ENCODE measurements around the gene NIPAL3. TPM values are rescaled to one million over a fixed set of nuclear protein-coding genes. Genes with fewer than 3 reads are reported as not detected.
A peak's percentile ranks its signal among the peaks of the same experiment; 100 is the strongest.
"Not testable (repeated sequence)": the region's sequence is repeated elsewhere in the genome, so short reads cannot be mapped to it uniquely, and the experiment has no call there.

The NIPAL3 gene
- total and polyA plus RNA-seq, 2 donors: 9.2 to 17.1 TPM

DNA sequence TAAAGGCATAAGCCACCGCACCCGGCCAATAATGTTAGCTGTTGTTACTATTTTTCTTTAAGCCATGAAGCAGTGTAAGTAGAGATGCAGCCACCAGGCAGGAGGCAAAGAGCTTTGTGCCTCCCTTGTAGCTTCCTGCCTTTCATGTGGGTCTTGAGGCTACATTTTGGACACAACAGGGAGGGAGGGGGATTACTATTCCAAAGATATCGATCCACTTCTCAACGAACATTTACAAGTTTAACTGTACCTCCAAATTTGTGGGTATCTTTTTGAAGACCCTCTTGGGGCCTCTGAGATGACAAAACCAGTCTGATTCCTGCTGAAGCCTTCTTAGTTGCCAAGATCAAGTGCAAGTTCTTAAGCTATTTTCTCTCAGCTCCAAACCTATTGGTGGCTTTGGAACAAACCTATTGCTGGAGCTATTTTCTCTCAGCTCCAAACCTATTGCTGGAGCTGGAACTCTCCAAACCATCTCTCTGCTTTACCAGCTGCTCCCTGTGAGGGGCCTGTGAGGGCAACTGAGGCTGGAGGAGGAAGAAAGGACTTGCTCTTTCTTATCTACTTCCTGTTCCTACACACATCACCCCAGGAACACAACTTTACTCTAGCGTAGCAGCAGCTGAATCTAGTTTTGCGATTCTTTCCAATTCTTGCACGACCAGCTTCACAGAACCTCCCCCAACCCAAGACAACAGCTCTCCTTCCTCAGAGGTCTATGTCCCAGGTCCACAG, 70.9 kb downstream of the NIPAL3 start:
- H3K36me3 ChIP-seq (ENCODE audit: control insufficient read depth in 2 of 2, insufficient read depth in 2 of 2, low read length in 1 of 2): no peaks in the 10 kb centered on the region
- peak; percentile 42 to 88 (median 66) for DNase-seq (ENCODE audit: low read depth in 6 of 9, low spot score in 9 of 9)
- peak overlapping the region; percentile 7 to 12 for H3K4me3 ChIP-seq (ENCODE audit: low read length in 2 of 2)
- H3K4me1 ChIP-seq (ENCODE audit: control insufficient read depth in 2 of 2, insufficient read depth in 2 of 2, low read length in 2 of 2): peaks cover 35 to 69% of the 10 kb centered on the region in 2 donors
- WGBS: 13% methylated on average over 7 of the region's 7 CpGs
- H3K9me3 ChIP-seq (ENCODE audit: control insufficient read depth in 2 of 2, insufficient read depth in 1 of 2, low read length in 1 of 2): peaks cover 0 to 28% of the 10 kb centered on the region in 2 donors
- no peaks in the 10 kb centered on the region for H3K27me3 ChIP-seq (ENCODE audit: control insufficient read depth in 2 of 2, insufficient read depth in 1 of 2, low read length in 1 of 2)
- peak overlapping the region; percentile 93 to 95 for H3K27ac ChIP-seq (ENCODE audit: low read depth in 1 of 2, low read length in 1 of 2)

DNA sequence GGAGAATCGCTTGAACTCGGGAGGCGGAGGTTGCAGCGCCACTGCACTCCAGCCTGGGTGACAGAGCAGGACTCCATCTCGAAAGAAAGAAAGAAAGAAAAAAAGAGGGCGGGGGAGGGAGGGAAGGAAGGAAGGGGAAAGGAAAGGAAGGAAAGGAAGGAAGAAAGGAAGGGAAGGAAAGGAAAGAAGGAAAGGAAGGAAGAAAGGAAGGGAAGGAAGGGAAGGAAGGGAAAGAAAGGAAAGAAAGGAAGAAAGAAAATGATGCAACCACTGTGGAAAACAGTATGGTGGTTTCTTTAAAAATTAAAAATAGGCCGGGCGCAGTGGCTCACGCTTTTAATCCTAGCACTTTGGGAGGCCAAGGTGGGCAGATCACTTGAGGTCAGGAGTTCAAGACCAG, 71.9 kb downstream of the NIPAL3 start:
- 93% methylated on average over 9 of the region's 9 CpGs for WGBS
- Histone ChIP-seq H3K27me3 (ENCODE audit: control insufficient read depth in 2 of 2, insufficient read depth in 1 of 2, low read length in 1 of 2) (no peaks in the 10 kb centered on the region), H3K36me3 (ENCODE audit: control insufficient read depth in 2 of 2, insufficient read depth in 2 of 2, low read length in 1 of 2) (no peaks in the 10 kb centered on the region), H3K9me3 (ENCODE audit: control insufficient read depth in 2 of 2, insufficient read depth in 1 of 2, low read length in 1 of 2) (peaks cover 0 to 21% of the 10 kb centered on the region in 2 donors), H3K4me1 (ENCODE audit: control insufficient read depth in 2 of 2, insufficient read depth in 2 of 2, low read length in 2 of 2) (peaks cover 34 to 65% of the 10 kb centered on the region in 2 donors), H3K4me3 (ENCODE audit: low read length in 2 of 2) (no peak overlapping the region), H3K27ac (ENCODE audit: low read depth in 1 of 2, low read length in 1 of 2) (peak overlapping the region in 1 of 2 donors; percentile 26)
- no peak for DNase-seq (ENCODE audit: low read depth in 6 of 9, low spot score in 9 of 9)

DNA sequence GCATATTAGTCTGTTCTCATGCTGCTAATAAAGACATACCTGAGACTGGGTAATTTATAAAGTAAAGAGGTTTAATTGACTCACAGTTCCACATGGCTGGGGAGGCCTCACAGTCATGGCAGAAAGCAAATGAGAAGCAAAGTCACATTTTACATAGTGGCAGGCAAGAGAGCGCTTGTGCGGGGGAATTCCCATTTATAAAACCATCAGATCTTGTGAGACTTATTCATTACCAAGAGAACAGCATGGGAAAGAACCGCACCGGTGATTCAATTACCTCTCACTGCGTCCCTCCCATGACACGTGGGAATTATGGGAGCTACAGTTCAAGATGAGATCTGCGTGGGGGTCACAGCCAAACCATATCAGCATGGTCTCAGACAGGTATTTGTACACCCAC, 72.6 kb downstream of the NIPAL3 start:
- H3K27me3 ChIP-seq (ENCODE audit: control insufficient read depth in 2 of 2, insufficient read depth in 1 of 2, low read length in 1 of 2); H3K36me3 ChIP-seq (ENCODE audit: control insufficient read depth in 2 of 2, insufficient read depth in 2 of 2, low read length in 1 of 2); DNase-seq (ENCODE audit: low read depth in 6 of 9, low spot score in 9 of 9); H3K27ac ChIP-seq (ENCODE audit: low read depth in 1 of 2, low read length in 1 of 2); H3K4me3 ChIP-seq (ENCODE audit: low read length in 2 of 2): not testable (repeated sequence)
- Histone ChIP-seq H3K9me3 (ENCODE audit: control insufficient read depth in 2 of 2, insufficient read depth in 1 of 2, low read length in 1 of 2) (peaks cover 0 to 16% of the 10 kb centered on the region in 2 donors), H3K4me1 (ENCODE audit: control insufficient read depth in 2 of 2, insufficient read depth in 2 of 2, low read length in 2 of 2) (peaks cover 27 to 59% of the 10 kb centered on the region in 2 donors)
- 91% methylated on average over 7 of the region's 7 CpGs for WGBS

DNA sequence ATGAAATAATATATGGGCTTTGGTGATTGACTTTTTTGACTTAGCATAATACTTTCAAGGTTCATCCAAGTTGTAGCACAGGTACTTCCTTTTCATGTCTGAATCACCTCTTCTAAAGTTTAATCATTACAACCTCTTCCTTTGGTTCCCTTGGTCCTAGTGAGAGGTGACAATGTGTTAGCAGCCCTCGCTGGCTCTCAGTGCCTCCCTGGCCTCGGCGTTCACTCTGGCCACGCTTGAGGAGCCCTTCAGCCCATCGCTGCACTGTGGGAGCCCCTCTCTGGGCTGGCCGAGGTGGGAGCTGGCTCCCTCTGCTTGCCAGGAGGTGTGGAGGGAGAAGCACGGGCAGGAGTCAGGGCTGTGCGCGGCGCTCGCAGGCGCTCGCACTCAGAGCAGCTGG, 74.1 kb downstream of the NIPAL3 start:
- Histone ChIP-seq H3K27ac (ENCODE audit: low read depth in 1 of 2, low read length in 1 of 2) (no peak overlapping the region), H3K27me3 (ENCODE audit: control insufficient read depth in 2 of 2, insufficient read depth in 1 of 2, low read length in 1 of 2) (no peaks in the 10 kb centered on the region), H3K4me1 (ENCODE audit: control insufficient read depth in 2 of 2, insufficient read depth in 2 of 2, low read length in 2 of 2) (peaks cover 18 to 44% of the 10 kb centered on the region in 2 donors), H3K36me3 (ENCODE audit: control insufficient read depth in 2 of 2, insufficient read depth in 2 of 2, low read length in 1 of 2) (no peaks in the 10 kb centered on the region), H3K9me3 (ENCODE audit: control insufficient read depth in 2 of 2, insufficient read depth in 1 of 2, low read length in 1 of 2) (peaks cover 0 to 12% of the 10 kb centered on the region in 2 donors), H3K4me3 (ENCODE audit: low read length in 2 of 2) (no peak overlapping the region)
- WGBS: 96% methylated on average over 13 of the region's 13 CpGs
- no peak for DNase-seq (ENCODE audit: low read depth in 6 of 9, low spot score in 9 of 9)

DNA sequence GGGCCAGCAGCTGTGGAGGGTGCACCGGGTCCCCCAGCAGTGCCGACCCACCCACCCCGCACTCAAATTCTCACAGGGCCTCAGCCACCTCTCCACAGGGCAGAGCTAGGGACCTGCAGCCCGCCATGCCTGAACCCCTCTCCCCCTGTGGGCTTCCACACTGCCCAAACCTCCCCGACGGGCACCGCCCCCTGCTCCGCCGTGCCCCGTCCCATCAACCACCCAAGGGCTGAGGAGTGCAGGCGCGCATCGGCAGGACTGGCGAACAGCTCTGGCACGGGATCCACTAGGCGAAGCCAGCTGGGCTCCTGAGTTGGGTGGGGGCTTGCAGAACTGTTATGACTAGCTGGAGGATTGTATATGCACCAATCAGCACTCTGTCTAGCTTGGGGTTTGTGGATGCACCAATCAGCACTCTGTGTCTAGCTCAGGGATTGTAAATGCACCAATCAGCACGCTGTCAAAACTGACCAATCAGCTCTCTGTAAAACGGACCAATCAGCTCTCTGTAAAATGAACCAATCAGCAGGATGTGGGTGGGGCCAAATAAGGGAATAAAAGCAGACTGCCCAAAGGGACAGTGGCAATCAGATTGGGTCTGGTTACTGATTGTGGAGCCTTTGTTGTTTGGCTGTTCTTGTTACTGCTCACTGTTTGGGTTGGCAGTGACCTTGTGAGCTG, 74.6 kb downstream of the NIPAL3 start:
- Histone ChIP-seq H3K9me3 (ENCODE audit: control insufficient read depth in 2 of 2, insufficient read depth in 1 of 2, low read length in 1 of 2) (peaks cover 0 to 12% of the 10 kb centered on the region in 2 donors), H3K27me3 (ENCODE audit: control insufficient read depth in 2 of 2, insufficient read depth in 1 of 2, low read length in 1 of 2) (no peaks in the 10 kb centered on the region), H3K4me3 (ENCODE audit: low read length in 2 of 2) (no peak overlapping the region), H3K4me1 (ENCODE audit: control insufficient read depth in 2 of 2, insufficient read depth in 2 of 2, low read length in 2 of 2) (peaks cover 17 to 38% of the 10 kb centered on the region in 2 donors), H3K36me3 (ENCODE audit: control insufficient read depth in 2 of 2, insufficient read depth in 2 of 2, low read length in 1 of 2) (no peaks in the 10 kb centered on the region), H3K27ac (ENCODE audit: low read depth in 1 of 2, low read length in 1 of 2) (no peak overlapping the region)
- 98% methylated on average over 18 of the region's 18 CpGs for WGBS
- no peak for DNase-seq (ENCODE audit: low read depth in 6 of 9, low spot score in 9 of 9)

DNA sequence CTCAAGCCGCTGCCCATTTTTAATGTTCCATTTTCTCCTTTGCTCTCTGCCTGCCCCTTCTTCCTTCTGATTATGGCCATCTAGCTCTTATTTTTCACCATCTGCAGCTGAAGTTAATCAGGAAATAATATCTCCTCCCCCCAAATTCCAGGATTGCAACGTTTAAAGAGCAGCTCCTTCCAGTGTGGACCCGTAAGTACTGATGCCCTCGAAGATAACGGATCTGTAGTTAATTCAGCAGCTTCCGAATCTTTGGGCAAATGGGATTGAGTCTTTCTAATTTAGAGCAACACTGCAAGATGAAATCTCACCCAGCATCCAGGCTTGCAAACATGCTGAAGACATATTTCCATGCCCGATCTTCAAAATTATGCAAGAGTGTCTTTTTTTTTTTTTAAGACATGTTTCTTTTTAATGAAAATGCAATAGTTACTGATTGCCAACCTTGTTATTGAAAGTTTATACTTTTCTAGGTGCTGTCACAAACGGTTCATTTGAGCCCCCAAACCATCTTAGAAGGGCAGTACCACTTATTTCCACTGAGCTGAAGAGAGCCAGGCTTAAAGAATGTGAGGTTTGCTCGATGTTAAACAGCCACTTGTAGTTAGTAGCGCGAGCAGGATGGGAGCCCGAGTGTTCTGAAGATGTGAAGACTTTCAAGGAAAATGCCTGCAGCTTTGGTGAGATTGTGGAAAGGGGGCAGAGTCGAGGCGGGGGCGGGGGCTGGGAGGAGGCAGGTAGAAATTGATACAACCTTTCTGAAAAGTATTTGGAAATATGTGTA, 76.2 kb downstream of the NIPAL3 start:
- 80% methylated on average over 15 of the region's 15 CpGs for WGBS
- peaks cover 6 to 24% of the 10 kb centered on the region in 2 donors for H3K4me1 ChIP-seq (ENCODE audit: control insufficient read depth in 2 of 2, insufficient read depth in 2 of 2, low read length in 2 of 2)
- no peaks in the 10 kb centered on the region for H3K27me3 ChIP-seq (ENCODE audit: control insufficient read depth in 2 of 2, insufficient read depth in 1 of 2, low read length in 1 of 2)
- H3K4me3 ChIP-seq (ENCODE audit: low read length in 2 of 2): no peak overlapping the region
- peaks cover 0 to 14% of the 10 kb centered on the region in 2 donors for H3K9me3 ChIP-seq (ENCODE audit: control insufficient read depth in 2 of 2, insufficient read depth in 1 of 2, low read length in 1 of 2)
- DNase-seq (ENCODE audit: low read depth in 6 of 9, low spot score in 9 of 9): no peak
- no peaks in the 10 kb centered on the region for H3K36me3 ChIP-seq (ENCODE audit: control insufficient read depth in 2 of 2, insufficient read depth in 2 of 2, low read length in 1 of 2)
- no peak overlapping the region for H3K27ac ChIP-seq (ENCODE audit: low read depth in 1 of 2, low read length in 1 of 2)

DNA sequence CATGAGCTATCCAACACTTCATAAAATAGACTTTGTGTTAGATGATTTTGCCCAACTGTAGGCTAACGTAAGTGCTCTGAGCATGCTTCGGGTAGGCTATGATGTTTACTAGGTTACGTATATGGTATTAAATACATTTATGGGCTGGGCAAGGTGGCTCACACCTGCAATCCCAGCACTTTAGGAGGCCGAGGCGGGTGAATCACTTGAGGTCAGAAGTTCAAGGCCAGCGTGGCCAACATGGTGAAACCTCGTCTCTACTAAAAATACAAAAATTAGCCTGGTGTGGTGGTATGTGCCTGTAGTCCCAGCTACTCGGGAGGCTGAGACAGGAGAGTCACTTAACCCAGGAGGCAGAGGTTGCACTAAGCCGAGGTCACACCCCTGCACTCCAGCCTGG, 77.3 kb downstream of the NIPAL3 start:
- H3K36me3 ChIP-seq (ENCODE audit: control insufficient read depth in 2 of 2, insufficient read depth in 2 of 2, low read length in 1 of 2); H3K4me3 ChIP-seq (ENCODE audit: low read length in 2 of 2); H3K27ac ChIP-seq (ENCODE audit: low read depth in 1 of 2, low read length in 1 of 2); H3K27me3 ChIP-seq (ENCODE audit: control insufficient read depth in 2 of 2, insufficient read depth in 1 of 2, low read length in 1 of 2); DNase-seq (ENCODE audit: low read depth in 6 of 9, low spot score in 9 of 9): not testable (repeated sequence)
- Histone ChIP-seq H3K4me1 (ENCODE audit: control insufficient read depth in 2 of 2, insufficient read depth in 2 of 2, low read length in 2 of 2) (peaks cover 0 to 13% of the 10 kb centered on the region in 2 donors), H3K9me3 (ENCODE audit: control insufficient read depth in 2 of 2, insufficient read depth in 1 of 2, low read length in 1 of 2) (peaks cover 0 to 14% of the 10 kb centered on the region in 2 donors)
- 98% methylated on average over 9 of the region's 9 CpGs for WGBS

DNA sequence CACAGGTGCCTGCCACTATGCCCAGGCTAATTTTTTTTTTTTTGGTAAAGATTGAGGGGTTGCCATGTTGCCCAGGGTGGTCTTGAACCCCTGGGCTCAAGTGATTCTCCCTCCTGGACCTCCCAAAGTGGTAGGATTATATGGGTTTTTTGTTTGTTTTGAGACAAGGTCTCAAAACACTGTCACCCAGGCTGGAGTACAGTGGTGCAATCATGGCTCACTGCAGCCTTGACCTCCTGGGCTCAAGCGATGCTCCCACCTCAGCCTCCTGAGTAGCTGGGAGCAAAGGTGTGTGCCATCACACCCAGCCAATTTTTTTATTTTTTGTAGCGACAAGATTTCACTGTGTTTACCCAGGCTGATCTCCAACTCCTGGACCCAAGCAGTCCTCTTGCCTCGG, 78.2 kb downstream of the NIPAL3 start:
- peaks cover 0 to 8% of the 10 kb centered on the region in 2 donors for H3K4me1 ChIP-seq (ENCODE audit: control insufficient read depth in 2 of 2, insufficient read depth in 2 of 2, low read length in 2 of 2)
- DNase-seq (ENCODE audit: low read depth in 6 of 9, low spot score in 9 of 9): no peak
- H3K4me3 ChIP-seq (ENCODE audit: low read length in 2 of 2): no peak overlapping the region
- H3K36me3 ChIP-seq (ENCODE audit: control insufficient read depth in 2 of 2, insufficient read depth in 2 of 2, low read length in 1 of 2): no peaks in the 10 kb centered on the region
- 99% methylated on average over 3 of the region's 3 CpGs for WGBS
- no peak overlapping the region for H3K27ac ChIP-seq (ENCODE audit: low read depth in 1 of 2, low read length in 1 of 2)
- no peaks in the 10 kb centered on the region for H3K27me3 ChIP-seq (ENCODE audit: control insufficient read depth in 2 of 2, insufficient read depth in 1 of 2, low read length in 1 of 2)
- H3K9me3 ChIP-seq (ENCODE audit: control insufficient read depth in 2 of 2, insufficient read depth in 1 of 2, low read length in 1 of 2): peaks cover 0 to 14% of the 10 kb centered on the region in 2 donors

DNA sequence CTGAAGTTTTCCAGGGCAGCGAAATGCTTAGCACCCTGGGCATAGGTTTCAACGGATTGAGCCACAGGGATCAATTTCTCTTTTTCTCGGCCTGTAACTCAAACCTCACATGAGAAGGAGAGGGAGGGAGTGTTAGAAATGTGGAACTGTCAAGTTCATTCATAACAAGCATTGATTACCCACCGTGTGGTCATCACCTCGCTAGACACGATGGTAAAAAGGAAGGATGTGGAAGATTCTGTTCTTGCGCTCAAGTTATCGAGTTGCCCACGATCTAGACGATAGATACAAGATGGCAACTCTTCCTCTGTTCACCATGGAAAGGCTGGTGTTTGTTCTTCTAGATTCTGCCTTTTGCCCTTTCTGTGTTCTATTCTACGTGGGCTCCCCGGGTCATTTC, 83.0 kb downstream of the NIPAL3 start:
- 94% methylated on average over 12 of the region's 12 CpGs for WGBS
- peaks cover 0 to 5% of the 10 kb centered on the region in 2 donors for H3K27me3 ChIP-seq (ENCODE audit: control insufficient read depth in 2 of 2, insufficient read depth in 1 of 2, low read length in 1 of 2)
- H3K9me3 ChIP-seq (ENCODE audit: control insufficient read depth in 2 of 2, insufficient read depth in 1 of 2, low read length in 1 of 2): peaks cover 0 to 5% of the 10 kb centered on the region in 2 donors
- peaks cover 0 to 23% of the 10 kb centered on the region in 2 donors for H3K4me1 ChIP-seq (ENCODE audit: control insufficient read depth in 2 of 2, insufficient read depth in 2 of 2, low read length in 2 of 2)
- no peak overlapping the region for H3K4me3 ChIP-seq (ENCODE audit: low read length in 2 of 2)
- DNase-seq (ENCODE audit: low read depth in 6 of 9, low spot score in 9 of 9): no peak
- no peak overlapping the region for H3K27ac ChIP-seq (ENCODE audit: low read depth in 1 of 2, low read length in 1 of 2)
- H3K36me3 ChIP-seq (ENCODE audit: control insufficient read depth in 2 of 2, insufficient read depth in 2 of 2, low read length in 1 of 2): no peaks in the 10 kb centered on the region

All from thymus (tissue), 11 donors.